Activated naive CD4-positive, alpha-beta T cell treated with anti-CD3 and anti-CD28 coated beads for 36 hours (primary cell): ENCODE measurements around the gene HSPB1. TPM values are rescaled to one million over a fixed set of nuclear protein-coding genes. Genes with fewer than 3 reads are reported as not detected.
"Not testable (repeated sequence)": the region's sequence is repeated elsewhere in the genome, so short reads cannot be mapped to it uniquely, and the experiment has no call there.

ENCODE experiments used
- CTCF ChIA-PET: fragments of 350-600 bp; sonication (Branson Sonifier 250); formaldehyde crosslinking; loops from one replicate; lab custom pipeline; 2021; ENCODE audit warnings: antibody characterized with exemption; lab: Charles Lee
- DNase-seq: peaks from one replicate; pipeline ENCODE4 v3.0.0-alpha.2; 2020
- H3K27ac Mint-ChIP-seq: one replicate; pipeline ENCODE4 v1.8.0; 2021; ENCODE audit warnings: mild to moderate bottlenecking, mixed read lengths
- H3K27me3 Mint-ChIP-seq: one replicate; pipeline ENCODE4 v1.8.0; 2021; ENCODE audit warnings: low read depth, mixed read lengths
- H3K36me3 Mint-ChIP-seq: one replicate; pipeline ENCODE4 v1.8.0; 2021; ENCODE audit warnings: low read depth, mixed read lengths
- H3K4me1 Mint-ChIP-seq: one replicate; pipeline ENCODE4 v1.8.0; 2021; ENCODE audit warnings: low read depth, mixed read lengths
- H3K4me3 Mint-ChIP-seq: one replicate; pipeline ENCODE4 v1.8.0; 2021; ENCODE audit warnings: mild to moderate bottlenecking, moderate library complexity, mixed read lengths
- H3K9me3 Mint-ChIP-seq: one replicate; pipeline ENCODE4 v1.8.0; 2021; ENCODE audit warnings: mixed read lengths
- intact Hi-C: fragments of 100-400 bp; cut with micrococcal nuclease; formaldehyde crosslinking; loops from one replicate; pipeline ENCODE4 v1.15.1; 2023
- total RNA-seq, 2 experiments: library from RNA; stranded (reverse); gene quantifications; one replicate each; pipeline ENCODE4 v1.2.3, GENCODE V29; 2021

The HSPB1 gene
- total RNA-seq, 2 experiments from 2014 or later: 106 to 115 TPM

GRCh38 chr7:76296743-76297740, 5.4 kb upstream of the HSPB1 start:
- Mint-ChIP-seq H3K36me3 (no peaks in the 10 kb centered on the region), H3K27me3 (peaks cover 2% of the 10 kb centered on the region), H3K9me3 (no peaks in the 10 kb centered on the region), H3K4me3 (no peak overlapping the region), H3K27ac (no peak overlapping the region), H3K4me1 (no peaks in the 10 kb centered on the region)
- intact Hi-C loops: no loop called here
- no peak for DNase-seq
- CTCF ChIA-PET: interaction anchor here (0.6 kb wide), 1 partner anchor 27 kb away, joined by 3 read pairs; no protein-coding TSS in a partner anchor

DNA sequence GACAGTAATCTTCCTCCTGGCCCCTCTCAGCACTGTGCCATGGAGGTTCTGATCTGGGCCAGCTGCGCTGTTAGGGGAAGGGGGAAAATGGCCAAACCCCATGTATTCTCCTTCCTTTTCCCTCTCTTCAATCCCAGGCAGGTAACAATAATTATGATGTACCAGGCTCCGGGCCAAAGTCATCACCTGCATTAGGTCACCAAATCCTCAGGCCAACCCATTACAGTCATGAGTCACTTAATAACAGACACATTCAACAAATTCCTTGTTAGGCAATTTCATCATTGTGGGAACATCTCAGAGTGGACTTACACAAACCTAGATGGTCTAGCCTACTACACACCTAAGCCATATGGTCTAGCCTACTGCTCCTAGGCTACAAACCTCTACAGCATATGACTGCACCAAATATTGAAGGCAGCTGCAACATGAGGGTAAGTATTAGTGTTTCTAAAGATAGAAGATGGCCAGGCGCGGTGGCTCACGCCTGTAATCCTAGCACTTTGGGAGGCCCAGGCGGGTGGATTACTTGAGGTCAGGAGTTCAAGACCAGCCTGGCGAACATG, 2.2 kb upstream of the HSPB1 start:
- Mint-ChIP-seq H3K4me3 (no peak overlapping the region), H3K36me3 (no peaks in the 10 kb centered on the region), H3K27me3 (peaks cover 6% of the 10 kb centered on the region), H3K9me3 (no peaks in the 10 kb centered on the region), H3K27ac (no peak overlapping the region), H3K4me1 (peaks cover 16% of the 10 kb centered on the region)
- DNase-seq: no peak
- CTCF ChIA-PET: interaction anchor here (1.3 to 1.4 kb wide), 2 partner anchors 14 to 122 kb away, joined by 5 to 8 read pairs; no protein-coding TSS in a partner anchor
- intact Hi-C loops: no loop called here

DNA sequence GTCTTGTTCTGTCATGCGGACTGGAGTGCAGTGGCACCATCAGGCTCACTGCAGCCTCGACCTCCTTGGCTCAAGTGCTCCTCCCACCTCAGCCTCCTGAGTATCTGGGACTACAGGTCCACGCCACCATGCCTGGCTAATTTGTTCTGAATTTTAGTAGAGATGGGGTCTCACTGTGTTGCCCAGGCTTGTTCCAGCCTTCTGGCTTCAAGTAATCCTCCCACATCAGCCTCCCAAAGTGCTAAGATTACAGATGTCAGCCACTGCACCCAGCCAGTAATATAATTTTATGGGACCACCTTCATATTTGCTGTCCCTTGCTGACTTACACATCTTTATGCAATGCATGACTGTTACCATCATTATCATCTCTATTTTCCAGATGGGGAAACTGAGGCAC, 1.5 kb upstream of the HSPB1 start:
- CTCF ChIA-PET: interaction anchor here (0.5 to 1.7 kb wide), 2 partner anchors 10 to 20 kb away, joined by 4 to 6 read pairs; no protein-coding TSS in a partner anchor
- Mint-ChIP-seq H3K4me3 (no peak overlapping the region), H3K9me3 (no peaks in the 10 kb centered on the region), H3K27ac (no peak overlapping the region), H3K27me3 (peaks cover 6% of the 10 kb centered on the region), H3K4me1 (peaks cover 16% of the 10 kb centered on the region), H3K36me3 (no peaks in the 10 kb centered on the region)
- intact Hi-C loops: no loop called here
- no peak for DNase-seq

- CTCF ChIA-PET: interaction anchor here (0.6 to 4.7 kb wide), 7 partner anchors 8 to 294 kb away, joined by 3 to 21 read pairs (median 4); no protein-coding TSS in a partner anchor
- peak overlapping the region; percentile 86 for H3K27ac Mint-ChIP-seq
- peaks cover 6% of the 10 kb centered on the region for H3K27me3 Mint-ChIP-seq
- intact Hi-C loops: loop anchor here (1.0 kb wide), 3 partner anchors 11 to 15 kb away; no protein-coding TSS in a partner anchor
- no peaks in the 10 kb centered on the region for H3K36me3 Mint-ChIP-seq
- peak; percentile 85 for DNase-seq
- peaks cover 16% of the 10 kb centered on the region for H3K4me1 Mint-ChIP-seq
- H3K9me3 Mint-ChIP-seq: no peaks in the 10 kb centered on the region
- H3K4me3 Mint-ChIP-seq: peak overlapping the region; percentile 87
These were observed 1.0 kb downstream of the HSPB1 start for GRCh38 chr7:76303202-76304147.

GRCh38 chr7:76304888-76305375, 2.5 kb downstream of the HSPB1 start:
- H3K9me3 Mint-ChIP-seq: no peaks in the 10 kb centered on the region
- DNase-seq: no peak
- no peak overlapping the region for H3K4me3 Mint-ChIP-seq
- no peak overlapping the region for H3K27ac Mint-ChIP-seq
- H3K36me3 Mint-ChIP-seq: no peaks in the 10 kb centered on the region
- H3K4me1 Mint-ChIP-seq: peaks cover 16% of the 10 kb centered on the region
- CTCF ChIA-PET: interaction anchor here (0.6 to 4.7 kb wide), 4 partner anchors 9 to 126 kb away, joined by 3 to 21 read pairs (median 6); no protein-coding TSS in a partner anchor
- peaks cover 6% of the 10 kb centered on the region for H3K27me3 Mint-ChIP-seq
- intact Hi-C loops: no loop called here

DNA sequence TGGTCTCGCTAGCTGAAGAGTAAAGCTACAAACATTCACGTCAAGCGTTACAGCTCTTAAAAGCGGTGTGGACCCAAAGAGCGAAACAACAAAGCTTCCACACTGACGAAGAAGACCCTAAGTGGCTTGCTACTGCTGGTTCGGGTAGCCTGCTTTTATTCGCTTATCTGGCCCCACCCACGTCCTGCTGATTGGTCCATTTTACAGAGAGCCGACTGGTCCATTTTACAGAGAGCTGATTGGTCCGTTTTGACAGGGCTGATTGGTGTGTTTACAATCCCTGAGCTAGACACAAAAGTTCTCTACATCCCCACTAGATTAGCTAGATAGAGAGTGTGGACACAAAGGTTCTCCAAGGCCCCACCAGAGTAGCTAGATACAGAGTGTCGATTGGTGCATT, 6.4 kb downstream of the HSPB1 start:
- CTCF ChIA-PET: interaction anchor here (1.0 to 6.7 kb wide), 4 partner anchors 17 to 131 kb away, joined by 3 to 57 read pairs (median 6); no protein-coding TSS in a partner anchor
- intact Hi-C loops, H3K4me3 Mint-ChIP-seq, H3K27me3 Mint-ChIP-seq, H3K36me3 Mint-ChIP-seq, H3K4me1 Mint-ChIP-seq, H3K27ac Mint-ChIP-seq, DNase-seq, H3K9me3 Mint-ChIP-seq: not testable (repeated sequence)

DNA sequence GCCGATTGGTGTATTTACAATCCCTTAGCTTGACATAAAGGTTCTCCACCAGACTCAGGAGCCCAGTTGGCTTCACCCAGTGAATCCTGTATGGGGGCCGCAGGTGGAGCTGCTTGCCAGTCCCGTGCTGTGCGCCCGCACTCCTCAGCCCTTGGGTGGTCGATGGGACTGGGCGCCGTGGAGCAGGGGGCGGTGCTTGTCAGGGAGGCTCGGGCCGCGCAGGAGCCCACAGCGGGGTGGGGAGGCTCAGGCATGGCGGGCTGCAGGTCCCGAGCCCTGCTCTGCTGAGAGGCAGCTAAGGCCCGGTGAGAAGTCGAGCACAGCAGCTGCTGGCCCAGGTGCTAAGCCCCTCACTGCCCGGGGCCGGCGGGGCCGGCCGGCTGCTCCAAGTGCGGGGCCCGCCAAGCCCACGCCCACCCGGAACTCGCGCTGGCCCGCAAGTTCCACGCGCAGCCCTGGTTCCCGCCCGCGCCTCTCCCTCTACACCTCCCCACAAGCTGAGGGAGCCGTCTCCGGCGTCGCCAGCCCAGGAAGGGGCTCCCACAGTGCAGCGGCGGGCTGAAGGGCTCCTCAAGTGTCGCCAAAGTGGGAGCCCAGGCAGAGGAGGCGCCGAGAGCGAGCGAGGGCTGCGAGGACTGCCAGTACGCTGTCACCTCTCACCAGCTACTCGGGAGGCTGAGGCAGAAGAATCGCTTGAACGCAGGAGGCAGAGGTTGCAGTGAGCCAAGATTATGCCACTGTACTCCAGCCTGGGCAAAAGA, 7.0 kb downstream of the HSPB1 start:
- intact Hi-C loops, H3K9me3 Mint-ChIP-seq, H3K36me3 Mint-ChIP-seq, H3K4me1 Mint-ChIP-seq, H3K4me3 Mint-ChIP-seq, H3K27me3 Mint-ChIP-seq, DNase-seq, H3K27ac Mint-ChIP-seq: not testable (repeated sequence)
- CTCF ChIA-PET: interaction anchor here (1.0 to 6.7 kb wide), 4 partner anchors 17 to 131 kb away, joined by 3 to 57 read pairs (median 6); no protein-coding TSS in a partner anchor

DNA sequence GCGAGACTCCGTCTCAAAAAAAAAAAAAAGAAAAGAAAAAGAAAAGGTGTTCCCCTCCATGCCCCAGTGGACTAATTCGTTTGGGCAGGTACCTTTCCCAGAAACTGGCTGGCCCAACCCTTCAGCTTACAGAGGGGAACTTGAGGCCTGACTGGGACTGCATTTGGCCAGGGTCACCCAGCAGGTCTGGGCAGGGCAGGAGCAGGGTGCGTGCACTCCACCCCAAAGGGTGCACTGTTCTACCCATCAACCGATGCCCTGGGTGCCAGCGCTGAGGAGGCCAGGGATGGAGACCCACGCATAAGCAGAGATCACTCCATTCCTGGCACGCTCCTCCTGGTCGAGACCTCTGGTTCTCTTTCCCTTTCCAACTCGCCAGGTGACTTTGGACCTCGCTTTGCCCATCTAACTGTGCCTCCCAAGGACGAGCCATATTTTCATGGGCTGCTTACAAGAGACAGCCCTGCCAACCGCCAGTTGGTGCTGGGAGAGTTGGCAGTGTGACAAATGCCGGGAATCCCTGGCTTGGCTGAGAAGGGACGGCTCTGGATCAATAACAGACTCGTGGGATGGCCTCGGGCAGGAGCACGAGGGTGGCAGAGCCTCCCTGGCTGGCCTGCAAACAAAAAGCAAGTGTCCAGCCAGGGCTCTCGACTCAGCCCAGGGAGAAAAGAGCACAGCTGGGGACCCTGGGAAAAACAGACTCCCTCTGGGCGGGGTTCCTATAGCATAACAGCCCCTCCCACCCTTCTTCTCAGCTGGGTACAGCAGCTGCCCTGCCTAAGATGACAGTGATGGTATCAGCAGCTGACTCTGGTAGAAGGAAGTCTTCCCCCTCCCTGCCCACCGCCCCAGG, 7.9 kb downstream of the HSPB1 start:
- intact Hi-C loops: no loop called here
- no peak for DNase-seq
- CTCF ChIA-PET: interaction anchor here (1.4 to 6.9 kb wide), 3 partner anchors 18 to 133 kb away, joined by 3 to 103 read pairs (median 57); no protein-coding TSS in a partner anchor
- no peak overlapping the region for H3K27ac Mint-ChIP-seq
- no peak overlapping the region for H3K4me3 Mint-ChIP-seq
- H3K36me3 Mint-ChIP-seq: no peaks in the 10 kb centered on the region
- no peaks in the 10 kb centered on the region for H3K9me3 Mint-ChIP-seq
- no peaks in the 10 kb centered on the region for H3K27me3 Mint-ChIP-seq
- peaks cover 4% of the 10 kb centered on the region for H3K4me1 Mint-ChIP-seq

DNA sequence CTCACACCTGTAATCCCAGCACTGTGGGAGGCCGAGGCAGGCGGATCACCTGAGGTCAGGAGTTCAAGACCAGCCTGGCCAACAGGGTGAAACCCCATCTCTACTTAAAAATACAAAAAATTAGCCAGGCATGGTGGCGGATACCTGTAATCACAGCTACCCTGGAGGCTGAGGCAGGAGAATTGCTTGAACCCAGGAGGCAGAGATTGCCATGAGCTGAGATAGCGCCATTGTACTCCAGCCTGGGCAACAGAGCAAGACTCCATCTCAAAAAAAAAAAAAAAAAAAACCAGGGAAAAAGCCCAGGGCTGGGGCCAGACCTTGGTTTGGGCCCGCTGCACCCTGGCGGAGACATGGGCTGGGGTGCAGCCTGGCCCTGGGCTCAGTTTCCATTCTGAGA, 9.4 kb downstream of the HSPB1 start:
- H3K4me1 Mint-ChIP-seq, intact Hi-C loops, DNase-seq, H3K4me3 Mint-ChIP-seq, H3K9me3 Mint-ChIP-seq, H3K36me3 Mint-ChIP-seq, H3K27ac Mint-ChIP-seq, H3K27me3 Mint-ChIP-seq: not testable (repeated sequence)
- CTCF ChIA-PET: interaction anchor here (0.7 to 6.9 kb wide), 5 partner anchors 9 to 134 kb away, joined by 3 to 103 read pairs (median 3); no protein-coding TSS in a partner anchor

- H3K27me3 Mint-ChIP-seq: no peaks in the 10 kb centered on the region
- DNase-seq: peak; percentile 99
- H3K9me3 Mint-ChIP-seq: no peaks in the 10 kb centered on the region
- intact Hi-C loops: loop anchor here (1.0 kb wide), 4 partner anchors 11 to 136 kb away; no protein-coding TSS in a partner anchor
- H3K4me1 Mint-ChIP-seq: peaks cover 18% of the 10 kb centered on the region
- CTCF ChIA-PET: interaction anchor here (0.6 to 7.2 kb wide), 27 partner anchors 10 to 188 kb away, joined by 3 to 103 read pairs (median 5); partner anchors contain the start of genes HSPB1 and YWHAG
- H3K4me3 Mint-ChIP-seq: no peak overlapping the region
- no peak overlapping the region for H3K27ac Mint-ChIP-seq
- H3K36me3 Mint-ChIP-seq: no peaks in the 10 kb centered on the region
These were observed 11.7 kb downstream of the HSPB1 start for GRCh38 chr7:76314042-76314721.
